K562 (cell line): ENCODE results near the gene NKAPL. TPM values are rescaled to one million over a fixed set of nuclear protein-coding genes. Genes with fewer than 3 reads are reported as not detected.

Experiments
- C11orf30 ChIP-seq: fragments of 450-650 bp; IDR thresholded peaks from 2 replicates; pipeline ENCODE4 v1.6.1; 2016; ENCODE audit warnings: low read depth, mild to moderate bottlenecking
- CBFA2T2 ChIP-seq: fragments of 450-650 bp; conservative IDR thresholded peaks from 2 replicates; pipeline ENCODE4 v1.6.1; 2017; ENCODE audit warnings: mild to moderate bottlenecking
- DEAF1 ChIP-seq: fragments of 450-650 bp; formaldehyde crosslinking; IDR thresholded peaks from 2 replicates; pipeline ENCODE4 v1.4.0; 2020; ENCODE audit warnings: mild to moderate bottlenecking, moderate library complexity
- MBD1 ChIP-seq: fragments of 250-450 bp; sonication (Bioruptor Pico); IDR thresholded peaks from 2 replicates; pipeline ENCODE4 v1.8.0; 2022; ENCODE audit warnings: inconsistent platforms
- MGA ChIP-seq: fragments of 450-650 bp; IDR thresholded peaks from 2 replicates; pipeline ENCODE4 v1.6.1; 2016; ENCODE audit warnings: mild to moderate bottlenecking, moderate library complexity
- polyA plus RNA-seq, 8 experiments: library from polyadenylated mRNA; depleted of rRNA in 4 of 8; stranded (reverse) in 5 of 8; unstranded in 3 of 8; fragments of >200 nt; fragmentation: Nextera tagmentation in 2 of 8; fragmentation: Illumina TruSeq in 1 of 8; extraction: Ambion mirVana in 2 of 8; extraction: Trizol in 1 of 8; gene quantifications; 2 replicates each; pipeline versions ENCODE4 v1.2.1 to v1.2.3, GENCODE V29; 2011 to 2014; ENCODE audit warnings: inconsistent platforms in 1 of 8, missing spikeins in 1 of 8
- total RNA-seq, 7 experiments: library from RNA; depleted of rRNA in 6 of 7; stranded (reverse); fragments of >200 nt in 6 of 7; fragmentation: Illumina TruSeq in 2 of 7; extraction: Trizol in 2 of 7; gene quantifications; 2 replicates each; pipeline versions ENCODE4 v1.2.1 to v1.2.3, GENCODE V29; 2011 to 2021; ENCODE audit warnings: low replicate concordance in 1 of 7
- TF ChIP-seq, protein P1 (sequence below): fragments of 250-450 bp; sonication (Bioruptor Pico); IDR thresholded peaks from 2 replicates; pipeline ENCODE4 v1.6.1; 2021; ENCODE audit warnings: mild to moderate bottlenecking
- TF ChIP-seq, protein P2 (sequence below): sonication (generic); formaldehyde crosslinking; IDR thresholded peaks from 2 replicates; pipeline ENCODE4 v1.8.1; 2023; ENCODE audit warnings: mild to moderate bottlenecking, missing genetic modification reagents

NKAPL gene
- total and polyA plus RNA-seq, 9 of the 15 experiments (the other 6 are each of a cell fraction or from before 2014, with no cell fraction given), result not detected

DNA sequence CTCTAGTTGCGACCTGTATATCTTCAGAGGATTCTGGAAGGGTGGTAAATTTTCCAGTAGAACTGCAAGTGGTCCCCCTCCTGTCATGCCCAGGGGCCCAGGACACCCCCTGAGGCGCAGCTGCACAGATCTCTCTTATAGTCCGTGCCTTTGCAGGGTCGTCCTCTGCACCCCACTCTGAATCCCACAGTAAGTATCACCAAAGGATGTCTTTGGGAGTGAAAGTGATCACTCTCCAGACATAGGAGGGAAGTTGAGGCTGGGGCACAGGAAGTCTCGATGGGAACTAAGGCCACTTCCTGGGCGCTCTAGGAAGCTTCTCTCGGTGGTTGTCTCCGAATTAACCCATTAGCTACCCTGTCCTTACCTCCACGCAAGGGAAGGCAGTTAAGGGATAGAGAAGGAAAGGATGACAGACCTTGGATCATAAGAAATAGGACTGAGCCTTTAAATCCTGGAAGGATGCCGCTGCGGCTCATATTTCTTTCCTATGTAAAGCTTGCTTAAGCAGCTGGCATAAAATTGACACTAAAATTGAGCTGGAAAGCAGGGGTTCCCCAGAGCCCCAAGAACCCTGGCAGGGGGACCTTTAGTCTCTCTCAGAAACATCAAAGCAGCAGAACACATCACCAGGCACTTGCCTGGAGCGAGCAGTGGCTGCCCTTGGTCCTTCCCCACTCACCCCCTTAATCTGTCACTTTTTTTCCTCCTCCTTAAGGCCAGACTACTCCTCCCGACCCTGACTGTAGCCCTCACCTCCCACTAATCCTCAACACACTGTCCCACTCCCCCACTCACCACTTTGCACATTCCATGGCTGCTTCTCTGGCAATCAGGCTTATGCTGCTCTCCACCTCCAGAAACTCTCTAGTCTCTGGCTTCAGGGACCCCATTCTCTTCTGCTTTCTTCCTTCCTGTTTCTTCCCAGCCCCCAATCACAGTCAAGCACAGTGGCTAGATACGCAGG is 6.8 kb upstream of the NKAPL start, which contains the start of gene ZKSCAN4 (continued):
- no peak for TF ChIP-seq MBD1
- no peak for TF ChIP-seq MGA
- peak; percentile 94 for TF ChIP-seq C11orf30
- TF ChIP-seq DEAF1 (CRISPR knock-in tag), result peak; percentile 31; the same call in 1 of the 2 replicates
- TF ChIP-seq, protein P1, sequence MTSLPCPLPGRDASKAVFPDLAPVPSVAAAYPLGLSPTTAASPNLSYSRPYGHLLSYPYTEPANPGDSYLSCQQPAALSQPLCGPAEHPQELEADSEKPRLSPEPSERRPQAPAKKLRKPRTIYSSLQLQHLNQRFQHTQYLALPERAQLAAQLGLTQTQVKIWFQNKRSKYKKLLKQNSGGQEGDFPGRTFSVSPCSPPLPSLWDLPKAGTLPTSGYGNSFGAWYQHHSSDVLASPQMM, result no peak
- TF ChIP-seq CBFA2T2, result no peak
- TF ChIP-seq, protein P2, sequence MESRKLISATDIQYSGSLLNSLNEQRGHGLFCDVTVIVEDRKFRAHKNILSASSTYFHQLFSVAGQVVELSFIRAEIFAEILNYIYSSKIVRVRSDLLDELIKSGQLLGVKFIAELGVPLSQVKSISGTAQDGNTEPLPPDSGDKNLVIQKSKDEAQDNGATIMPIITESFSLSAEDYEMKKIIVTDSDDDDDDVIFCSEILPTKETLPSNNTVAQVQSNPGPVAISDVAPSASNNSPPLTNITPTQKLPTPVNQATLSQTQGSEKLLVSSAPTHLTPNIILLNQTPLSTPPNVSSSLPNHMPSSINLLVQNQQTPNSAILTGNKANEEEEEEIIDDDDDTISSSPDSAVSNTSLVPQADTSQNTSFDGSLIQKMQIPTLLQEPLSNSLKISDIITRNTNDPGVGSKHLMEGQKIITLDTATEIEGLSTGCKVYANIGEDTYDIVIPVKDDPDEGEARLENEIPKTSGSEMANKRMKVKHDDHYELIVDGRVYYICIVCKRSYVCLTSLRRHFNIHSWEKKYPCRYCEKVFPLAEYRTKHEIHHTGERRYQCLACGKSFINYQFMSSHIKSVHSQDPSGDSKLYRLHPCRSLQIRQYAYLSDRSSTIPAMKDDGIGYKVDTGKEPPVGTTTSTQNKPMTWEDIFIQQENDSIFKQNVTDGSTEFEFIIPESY (CRISPR knock-in tag), result no peak
